HG03280 (cell line): ENCODE measurements around the gene RPS24.

Experiments used
- ATAC-seq: cut with Tn5 transposase; IDR thresholded peaks from one replicate; pipeline ENCODE4 v1.9.1; 2021; ENCODE audit warnings: mild to moderate bottlenecking, moderate library complexity; ENCODE audit not compliant: unreplicated experiment

Gene RPS24

GRCh38 chr10:78081292-78081691 is 47.6 kb downstream of the RPS24 start:
- no peak for ATAC-seq

GRCh38 chr10:78082636-78083035 is 49.0 kb downstream of the RPS24 start:
- ATAC-seq, result no peak
